Astrocyte of the hippocampus (primary cell): ENCODE results near the gene POU3F1.

Experiments
- DNase-seq: peaks from one replicate; pipeline ENCODE4 v3.0.0; 2011; ENCODE audit warnings: low read depth, low spot score

The POU3F1 gene

GRCh38 chr1:38046333-38046883, at the start of gene POU3F1:
TSS of gene POU3F1 (minus strand) at chr1:38046793. CDS start at chr1:38046743, 50 bp downstream.
- DNase-seq, result no peak

GRCh38 chr1:38095454-38095931, 48.9 kb upstream of the POU3F1 start:
- no peak for DNase-seq

GRCh38 chr1:38094711-38095290, 48.2 kb upstream of the POU3F1 start:
- no peak for DNase-seq

GRCh38 chr1:38093569-38094520, 47.3 kb upstream of the POU3F1 start:
- DNase-seq, result no peak

- DNase-seq, result no peak
Observed at GRCh38 chr1:38092256-38092655, 45.7 kb upstream of the POU3F1 start.

GRCh38 chr1:38090796-38091195, 44.2 kb upstream of the POU3F1 start:
- DNase-seq, result no peak

GRCh38 chr1:38089712-38090360, 43.2 kb upstream of the POU3F1 start:
- no peak for DNase-seq

GRCh38 chr1:38088791-38089190, 42.2 kb upstream of the POU3F1 start:
- DNase-seq, result no peak

GRCh38 chr1:38088366-38088765, 41.8 kb upstream of the POU3F1 start:
- DNase-seq, result no peak

- no peak for DNase-seq
Observed at GRCh38 chr1:38087676-38088075, 41.1 kb upstream of the POU3F1 start.

- DNase-seq, result no peak
Observed at GRCh38 chr1:38085666-38086330, 39.2 kb upstream of the POU3F1 start.

GRCh38 chr1:38084700-38085099, 38.1 kb upstream of the POU3F1 start:
- DNase-seq, result no peak

- DNase-seq, result no peak
Observed at GRCh38 chr1:38084113-38084512, 37.5 kb upstream of the POU3F1 start.

GRCh38 chr1:38083541-38083940, 36.9 kb upstream of the POU3F1 start:
- no peak for DNase-seq

- no peak for DNase-seq
Observed at GRCh38 chr1:38082769-38083263, 36.2 kb upstream of the POU3F1 start.

- no peak for DNase-seq
Observed at GRCh38 chr1:38079019-38079418, 32.4 kb upstream of the POU3F1 start.

GRCh38 chr1:38077523-38078147, 31.0 kb upstream of the POU3F1 start:
- DNase-seq, result no peak

- DNase-seq, result no peak
Observed at GRCh38 chr1:38076455-38076854, 29.9 kb upstream of the POU3F1 start.

GRCh38 chr1:38076038-38076437, 29.4 kb upstream of the POU3F1 start:
- DNase-seq, result peak; percentile 73

- DNase-seq, result no peak
Observed at GRCh38 chr1:38075191-38075590, 28.6 kb upstream of the POU3F1 start.

GRCh38 chr1:38074302-38074677, 27.7 kb upstream of the POU3F1 start:
- no peak for DNase-seq
